KBM-7 (cell line): ENCODE results near the gene KASH5.
"Not testable (repeated sequence)": the region's sequence is repeated elsewhere in the genome, so short reads cannot be mapped to it uniquely, and the experiment has no call there.

Experiments used
- DNase-seq: peaks from one replicate; pipeline ENCODE4 v3.0.0-alpha.2; 2015
- in situ Hi-C: fragments of 300-500 bp; cut with MboI; formaldehyde crosslinking; loops from 2 replicates; pipeline ENCODE4 v1.14.3; 2020; ENCODE audit warnings: low sequenced_read_pairs, low pct_unique_long_range_greater_than_20kb, mixed read lengths

Gene KASH5

DNA sequence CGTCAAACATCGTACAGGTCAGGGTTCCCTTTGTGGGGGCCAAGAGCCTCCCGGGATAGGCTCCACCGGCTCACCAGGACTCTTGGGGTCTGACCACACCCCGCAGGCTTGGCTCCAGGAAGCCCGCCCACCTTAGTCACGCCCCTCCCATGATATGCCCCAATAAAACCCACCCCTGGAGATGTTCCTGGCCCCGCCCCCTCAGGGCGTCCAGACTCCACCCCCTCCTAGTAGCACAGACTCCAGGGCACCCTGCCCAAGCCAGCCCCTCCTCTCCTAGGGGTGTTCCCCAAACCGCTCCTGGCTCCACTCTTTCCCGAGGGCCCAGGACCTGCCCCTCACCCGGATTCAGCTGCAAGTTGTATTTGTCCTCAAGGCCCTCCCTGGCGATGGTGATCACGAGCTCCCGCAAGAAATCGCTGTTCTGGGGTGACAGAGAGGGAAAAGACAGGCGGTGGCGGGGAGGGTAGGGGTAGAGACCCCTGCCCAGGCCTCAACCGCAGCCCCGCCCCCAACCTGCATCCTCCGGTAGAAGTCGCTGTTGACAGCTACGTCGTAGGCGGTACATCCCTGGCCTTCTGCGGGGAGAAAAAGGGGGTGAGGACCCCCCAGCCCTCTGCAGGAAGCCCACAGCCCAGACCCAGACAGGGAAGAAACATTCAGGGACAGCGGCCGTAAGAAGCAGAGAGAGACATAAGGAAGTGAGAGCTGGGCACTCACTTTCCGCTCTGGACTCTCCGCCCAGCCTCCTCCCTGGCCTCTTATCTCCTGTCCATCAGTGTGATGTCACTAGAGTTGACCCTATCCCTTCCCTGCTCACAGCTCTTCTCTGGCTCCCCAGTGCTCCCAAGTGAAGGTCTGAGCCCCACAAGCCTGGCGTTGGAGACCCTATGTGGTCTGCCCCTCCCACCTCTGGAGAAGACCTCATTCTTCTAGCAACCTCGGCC, 59.7 kb downstream of the KASH5 start:
- DNase-seq = no peak
- in situ Hi-C loops = no loop called here

DNA sequence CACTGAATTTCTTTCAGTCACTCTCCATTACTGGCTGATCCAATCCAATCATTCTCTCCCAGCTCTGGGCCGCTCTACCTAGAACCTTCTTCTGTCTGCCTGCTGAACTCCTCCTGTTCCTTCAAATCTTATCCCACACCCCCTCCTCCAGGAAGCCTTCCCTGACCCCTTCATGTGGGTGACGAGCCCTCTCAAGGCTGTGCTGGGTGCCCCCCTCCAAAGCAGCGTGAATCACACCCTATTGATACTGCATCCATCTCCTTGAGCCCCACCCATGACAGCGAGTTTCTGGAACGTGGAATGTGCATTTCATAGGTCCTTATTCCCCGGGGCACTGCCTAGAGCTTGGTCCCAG, 60.4 kb downstream of the KASH5 start:
- DNase-seq = no peak
- in situ Hi-C loops = no loop called here

DNA sequence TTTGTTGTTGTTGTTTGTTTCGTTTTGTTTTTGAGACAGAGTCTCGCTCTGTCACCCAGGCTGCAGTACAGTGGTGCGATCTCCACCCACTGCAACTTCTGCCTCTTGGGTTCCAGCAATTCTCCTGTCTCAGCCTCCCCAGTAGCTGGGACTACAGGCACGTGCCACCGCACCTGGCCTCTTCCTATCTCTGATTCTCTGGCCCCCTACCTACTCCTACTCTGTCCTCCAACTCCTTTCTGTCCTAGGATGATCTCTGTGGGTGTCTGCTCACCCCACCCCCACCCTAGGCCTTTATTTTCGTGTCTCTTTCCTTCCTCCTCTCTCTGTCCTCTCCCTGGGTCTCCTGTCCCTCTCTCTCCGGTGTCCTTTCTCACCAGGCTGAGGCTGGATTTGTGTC, 62.4 kb downstream of the KASH5 start:
- no peak for DNase-seq
- in situ Hi-C loops = no loop called here

DNA sequence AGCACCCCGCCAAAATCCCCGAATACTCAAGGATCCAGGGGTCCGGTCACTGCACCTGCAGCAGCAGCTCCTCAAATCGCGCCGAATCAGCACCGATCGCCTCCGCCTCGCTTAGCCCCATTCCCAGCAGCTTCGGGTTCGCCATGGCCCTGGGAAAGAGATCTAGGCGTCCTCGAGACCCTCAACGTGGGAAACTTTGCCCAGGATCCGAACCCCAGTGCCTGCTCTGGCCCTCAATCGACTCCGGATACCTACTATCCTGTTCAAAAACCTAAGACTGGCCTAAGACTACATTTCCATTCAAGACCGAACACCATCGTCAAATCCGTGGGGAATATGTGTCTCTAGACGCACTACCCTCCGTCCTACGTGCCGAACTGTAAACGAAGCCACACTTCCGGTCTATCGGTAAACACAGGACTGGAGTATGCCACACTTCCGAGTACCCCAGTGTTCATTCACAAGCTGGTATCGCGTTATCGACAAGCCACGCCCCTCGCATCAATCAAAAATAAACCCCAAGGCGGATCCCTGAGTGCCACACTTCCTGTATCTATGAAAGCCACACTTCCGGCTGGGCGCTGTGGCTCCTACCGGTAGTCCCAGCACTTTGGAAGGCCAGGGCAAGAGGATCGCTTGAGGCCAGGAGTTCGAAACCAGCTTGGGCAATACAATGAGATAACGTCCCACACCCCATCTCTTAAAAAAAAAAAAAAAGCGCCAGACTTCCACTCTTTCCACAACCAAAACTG, 63.6 kb downstream of the KASH5 start, which contains the start of gene PIH1D1:
Gene PIH1D1 (minus strand): TSS at position 385 of the 752 bp plus-strand sequence. CDS start 240 bp downstream, at position 145.
- in situ Hi-C loops = no loop called here
- DNase-seq = peak; percentile 99

DNA sequence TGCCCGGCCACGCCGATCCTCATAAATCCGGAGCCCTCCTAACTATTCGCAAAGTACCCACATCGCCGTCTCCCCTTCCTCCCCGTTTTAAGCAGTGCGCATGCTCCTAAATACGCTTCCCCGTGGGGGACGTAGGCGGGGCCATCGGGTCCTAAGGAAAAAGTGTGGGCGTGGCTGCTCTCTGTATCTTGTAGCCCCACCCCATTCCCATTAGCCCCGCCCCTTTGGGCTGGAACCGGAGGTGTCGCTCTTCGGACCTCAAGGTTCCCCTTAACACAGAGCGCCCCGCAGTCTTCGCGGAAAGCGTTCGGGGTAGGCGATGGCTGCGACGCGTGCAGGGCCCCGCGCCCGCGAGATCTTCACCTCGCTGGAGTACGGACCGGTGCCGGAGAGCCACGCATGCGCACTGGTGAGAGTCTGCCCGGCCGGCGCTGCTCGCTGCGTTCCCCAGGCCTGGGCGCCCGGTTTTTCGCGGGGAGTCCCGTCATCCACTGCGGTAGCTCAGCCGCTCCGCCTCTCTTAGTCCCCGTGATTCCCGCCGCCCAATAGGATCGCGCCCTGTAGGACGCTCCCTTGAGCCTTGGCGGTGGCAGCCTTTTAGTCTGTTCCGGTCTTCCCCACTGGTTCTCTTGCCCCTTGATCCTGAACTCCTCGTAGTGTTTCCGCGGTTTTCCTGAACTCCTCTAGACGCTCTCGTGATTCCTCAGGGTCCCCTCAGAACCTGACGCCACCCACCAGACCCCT, 65.1 kb downstream of the KASH5 start, which contains the start of gene ALDH16A1:
Gene ALDH16A1 (plus strand): TSS at position 213 of the 744 bp plus-strand sequence. CDS start 107 bp downstream, at position 320.
- in situ Hi-C loops = no loop called here
- peak; percentile 97 for DNase-seq

DNA sequence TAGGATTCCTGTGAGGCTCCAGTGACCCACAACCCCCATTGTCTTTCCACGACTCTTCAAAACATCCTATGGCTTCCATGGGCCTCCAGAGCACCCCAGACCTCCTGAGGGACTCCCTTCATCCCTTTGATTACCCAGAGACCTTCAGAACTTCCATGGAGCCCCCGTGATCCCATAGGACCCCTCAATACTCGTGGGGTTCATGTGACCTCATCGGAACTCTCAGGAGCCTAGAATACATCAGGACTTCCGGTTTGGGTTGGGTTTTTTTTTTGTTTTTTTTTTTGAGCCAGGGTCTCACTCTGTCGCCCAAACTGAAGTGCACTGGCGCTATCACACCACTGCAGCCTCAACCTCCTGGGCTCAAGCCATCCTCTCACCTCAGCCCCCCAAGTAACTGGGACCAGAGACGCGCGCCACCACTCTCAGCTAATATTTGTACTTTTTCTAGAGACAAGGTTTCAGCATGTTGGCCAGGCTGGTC, 65.8 kb downstream of the KASH5 start:
- DNase-seq = no peak
- in situ Hi-C loops = no loop called here

DNA sequence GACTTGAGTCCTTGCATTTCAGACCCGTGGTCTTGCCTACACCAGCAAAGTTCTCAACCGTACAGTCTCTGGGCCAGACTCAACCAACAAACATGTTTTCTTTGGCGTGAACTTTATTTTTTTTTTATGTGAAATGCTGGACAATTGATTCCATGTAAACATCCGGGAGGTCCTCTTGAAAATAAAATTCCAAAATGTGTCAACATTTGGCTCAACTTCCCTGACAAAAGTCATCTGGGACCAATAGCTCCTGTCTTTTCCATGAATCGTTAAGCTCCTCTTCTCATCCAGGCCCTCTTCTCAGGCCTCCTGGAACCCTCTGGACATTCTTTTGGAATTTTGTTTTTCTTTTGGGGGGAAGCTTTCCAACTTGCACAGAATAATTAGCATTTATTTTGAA, 67.7 kb downstream of the KASH5 start:
- no peak for DNase-seq
- in situ Hi-C loops = no loop called here

DNA sequence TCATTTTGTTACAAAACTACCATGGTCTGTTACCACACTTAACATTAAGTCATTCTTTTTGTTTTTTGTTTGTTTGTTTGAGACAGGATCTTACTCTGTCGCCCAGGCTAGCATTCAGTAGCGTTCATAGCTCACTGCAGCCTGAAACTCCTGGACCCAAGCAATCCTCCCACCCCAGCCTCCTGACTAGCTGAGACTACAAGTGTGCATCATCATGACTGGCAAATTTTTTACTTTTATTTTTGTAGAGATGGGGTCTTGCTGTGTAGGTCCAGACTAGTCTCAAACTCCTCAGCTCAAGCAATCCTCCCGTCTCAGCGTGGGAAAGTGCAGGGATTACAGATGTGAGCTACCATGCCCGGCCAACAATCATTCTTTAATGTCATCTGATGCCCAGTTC, 68.3 kb downstream of the KASH5 start:
- in situ Hi-C loops = no loop called here
- no peak for DNase-seq

DNA sequence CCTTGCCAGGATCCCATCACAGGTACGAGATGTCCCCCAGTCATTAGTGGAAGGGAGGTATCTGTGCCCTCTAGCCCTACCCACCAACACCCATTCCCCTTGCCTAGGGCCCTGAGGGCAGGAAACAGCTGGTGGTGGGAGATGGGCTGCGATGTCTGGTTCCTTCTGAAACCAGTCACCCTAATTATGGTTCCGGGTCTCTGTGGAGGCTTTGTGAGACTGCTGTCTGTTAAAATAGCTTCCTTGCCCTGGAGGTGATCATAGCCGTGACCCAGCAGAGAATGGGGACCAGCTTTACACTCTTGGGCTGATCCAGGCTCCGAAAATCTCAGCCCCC, 70.5 kb downstream of the KASH5 start:
- no peak for DNase-seq
- in situ Hi-C loops = no loop called here

DNA sequence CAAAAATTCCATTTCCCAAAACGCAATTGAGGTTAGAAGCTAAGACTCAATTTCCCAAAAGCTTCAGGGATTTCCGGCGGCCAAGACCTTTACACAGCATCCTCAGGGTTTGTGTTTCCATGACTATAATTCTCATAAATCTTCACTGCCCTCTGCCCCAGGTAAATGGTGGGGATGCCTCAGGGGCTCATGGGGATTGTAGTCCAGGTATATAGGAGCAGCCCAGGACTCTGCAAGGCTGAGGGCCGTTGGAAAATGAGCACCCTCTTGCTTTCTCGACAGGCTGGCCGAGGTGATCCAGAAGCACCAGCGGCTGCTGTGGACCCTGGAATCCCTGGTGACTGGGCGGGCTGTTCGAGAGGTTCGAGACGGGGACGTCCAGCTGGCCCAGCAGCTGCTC, 71.3 kb downstream of the KASH5 start:
- no peak for DNase-seq
- in situ Hi-C loops = no loop called here

DNA sequence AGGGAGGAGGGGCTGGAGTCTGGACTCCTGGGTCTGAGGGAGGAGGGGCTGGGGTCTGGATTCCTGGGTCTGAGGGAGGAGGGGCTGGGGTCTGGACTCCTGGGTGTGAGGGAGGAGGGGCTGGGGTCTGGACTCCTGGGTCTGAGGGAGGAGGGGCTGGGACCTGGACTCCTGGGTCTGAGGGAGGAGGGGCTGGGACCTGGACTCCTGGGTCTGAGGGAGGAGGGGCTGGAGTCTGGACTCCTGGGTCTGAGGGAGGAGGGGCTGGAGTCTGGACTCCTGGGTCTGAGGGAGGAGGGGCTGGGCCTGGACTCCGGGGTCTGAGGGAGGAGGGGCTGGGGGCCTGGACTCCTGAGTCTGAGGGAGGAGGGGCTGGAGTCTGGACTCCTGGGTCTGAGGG, 73.1 kb downstream of the KASH5 start:
- in situ Hi-C loops, DNase-seq: not testable (repeated sequence)

DNA sequence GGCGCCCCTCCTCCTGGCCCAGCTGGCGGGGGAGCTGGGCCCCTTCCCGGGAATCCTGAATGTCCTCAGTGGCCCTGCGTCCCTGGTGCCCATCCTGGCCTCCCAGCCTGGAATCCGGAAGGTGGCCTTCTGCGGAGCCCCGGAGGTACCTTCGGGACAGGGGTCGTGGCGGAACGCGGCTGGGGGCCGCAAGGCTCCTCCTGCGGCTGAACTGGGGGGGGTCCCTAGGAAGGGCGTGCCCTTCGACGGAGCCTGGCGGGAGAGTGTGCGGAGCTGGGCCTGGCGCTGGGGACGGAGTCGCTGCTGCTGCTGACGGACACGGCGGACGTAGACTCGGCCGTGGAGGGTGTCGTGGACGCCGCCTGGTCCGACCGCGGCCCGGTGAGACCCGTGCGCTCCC, 73.6 kb downstream of the KASH5 start:
- DNase-seq = no peak

DNA sequence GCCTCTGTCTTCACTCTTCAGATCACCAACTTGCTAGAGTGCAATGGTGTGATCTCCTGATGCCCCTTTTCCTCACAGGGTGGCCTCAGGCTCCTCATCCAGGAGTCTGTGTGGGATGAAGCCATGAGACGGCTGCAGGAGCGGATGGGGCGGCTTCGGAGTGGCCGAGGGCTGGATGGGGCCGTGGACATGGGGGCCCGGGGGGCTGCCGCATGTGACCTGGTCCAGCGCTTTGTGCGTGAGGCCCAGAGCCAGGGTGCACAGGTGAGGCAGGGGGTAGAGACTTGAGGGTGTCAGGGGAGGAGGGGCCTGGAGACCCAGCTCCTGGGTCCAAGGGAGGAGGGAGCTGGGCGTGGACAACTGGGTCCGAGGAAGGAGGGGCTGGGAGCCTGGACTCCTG, 74.4 kb downstream of the KASH5 start:
- in situ Hi-C loops = no loop called here
- DNase-seq = no peak

More for the DNA sequence above, 73.6 kb downstream of the KASH5 start:
- in situ Hi-C loops = no loop called here

DNA sequence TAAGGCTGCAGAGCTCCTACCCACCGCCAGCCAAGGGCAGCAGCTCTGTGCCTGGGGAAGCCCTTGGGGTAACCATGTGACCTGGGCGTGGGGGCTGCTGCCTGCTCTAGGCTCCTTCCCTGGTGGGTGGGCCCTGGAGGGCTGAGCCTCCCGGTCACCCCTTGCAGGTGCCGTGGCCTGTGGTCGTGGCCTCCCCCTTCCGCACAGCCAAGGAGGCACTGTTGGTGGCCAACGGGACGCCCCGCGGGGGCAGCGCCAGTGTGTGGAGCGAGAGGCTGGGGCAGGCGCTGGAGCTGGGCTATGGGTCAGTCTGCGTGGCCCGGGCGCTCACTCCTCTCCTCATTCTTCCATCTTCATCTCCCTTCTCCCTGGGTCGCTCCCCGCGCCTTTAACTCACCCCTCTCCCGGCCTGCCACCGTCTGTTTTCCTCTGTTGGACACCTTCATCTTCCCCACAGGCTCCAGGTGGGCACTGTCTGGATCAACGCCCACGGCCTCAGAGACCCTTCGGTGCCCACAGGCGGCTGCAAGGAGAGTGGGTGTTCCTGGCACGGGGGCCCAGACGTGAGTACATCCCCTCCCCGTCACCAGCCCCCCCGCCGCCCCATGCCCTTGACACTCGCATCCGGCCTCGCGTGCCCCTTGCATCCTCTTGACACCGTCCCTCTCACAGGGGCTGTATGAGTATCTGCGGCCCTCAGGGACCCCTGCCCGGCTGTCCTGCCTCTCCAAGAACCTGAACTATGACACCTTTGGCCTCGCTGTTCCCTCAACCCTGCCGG, 76.1 kb downstream of the KASH5 start:
- DNase-seq = no peak
- in situ Hi-C loops = no loop called here

DNA sequence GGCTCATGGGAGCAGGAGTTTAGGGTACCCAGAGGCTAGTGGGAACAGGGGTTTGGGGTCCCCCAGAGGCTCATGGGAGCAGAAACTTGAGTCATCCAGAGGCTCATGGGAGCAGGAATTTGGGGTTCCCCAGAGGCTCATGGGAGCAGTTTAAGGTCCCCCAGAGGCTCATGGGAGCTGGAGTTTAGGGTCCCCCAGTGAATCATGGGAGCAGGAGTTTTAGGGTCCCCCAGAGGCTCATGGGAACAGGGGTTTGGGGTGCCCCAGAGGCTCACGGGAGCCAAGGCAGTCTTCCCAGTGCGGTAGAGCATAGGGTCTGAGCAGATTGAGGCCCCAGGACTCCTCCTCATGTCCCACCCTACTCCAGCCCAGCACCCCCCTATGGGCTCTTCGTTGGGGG, 77.3 kb downstream of the KASH5 start:
- in situ Hi-C loops = no loop called here

More for the DNA sequence above, 77.3 kb downstream of the KASH5 start:
- DNase-seq = no peak
